OCI-LY7 (cell line): ENCODE measurements around the gene FAH. TPM values are rescaled to one million over a fixed set of nuclear protein-coding genes. Genes with fewer than 3 reads are reported as not detected.

ENCODE experiments used
- BruUV-seq: library from RNA; stranded (reverse); fragments of 400-500 nt; replicated peaks from 2 replicates; lab custom pipeline; 2021; lab: Mats Ljungman, UMichigan
- CTCF ChIA-PET: fragments of 300-600 bp; sonication (Branson Sonifier 250); formaldehyde crosslinking; loops from one replicate; lab custom pipeline; 2022; ENCODE audit warnings: antibody characterized with exemption; ENCODE audit not compliant: unreplicated experiment; lab: Charles Lee
- POLR2A ChIA-PET: fragments of 300-600 bp; sonication (Branson Sonifier 250); formaldehyde crosslinking; loops from one replicate; lab custom pipeline; 2022; ENCODE audit warnings: antibody characterized with exemption; lab: Charles Lee
- DNase-seq: peaks from one replicate; pipeline ENCODE4 v3.0.0-alpha.2; 2015; ENCODE audit warnings: low spot score
- H2AFZ ChIP-seq: fragments of 200-600 bp; sonication (generic), shearing (Covaris generic); 2 replicates; pipeline ENCODE4 v1.6.1; 2014; ENCODE audit warnings: mild to moderate bottlenecking, antibody characterized with exemption, low read length, moderate library complexity
- H3K27ac ChIP-seq: fragments of 200-600 bp; sonication (generic); 2 replicates; pipeline ENCODE4 v1.5.1; 2014; ENCODE audit warnings: mixed run types, low read depth, mild to moderate bottlenecking, moderate library complexity, low read length, inconsistent platforms; ENCODE audit not compliant: poor library complexity, severe bottlenecking
- H3K36me3 ChIP-seq: fragments of 200-600 bp; sonication (generic); 2 replicates; pipeline ENCODE4 v1.6.1; 2014; ENCODE audit warnings: mild to moderate bottlenecking, antibody characterized with exemption, low read length, moderate library complexity, mixed read lengths; ENCODE audit not compliant: insufficient read depth
- H3K4me1 ChIP-seq: fragments of 200-600 bp; sonication (generic); 2 replicates; pipeline ENCODE4 v1.5.1; 2014; ENCODE audit warnings: mild to moderate bottlenecking, low read length; ENCODE audit not compliant: insufficient read depth, poor library complexity, severe bottlenecking
- H3K4me2 ChIP-seq: fragments of 200-600 bp; sonication (generic); 2 replicates; pipeline ENCODE4 v1.6.1; 2014; ENCODE audit warnings: mild to moderate bottlenecking, low read length
- H3K4me3 ChIP-seq: fragments of 200-600 bp; sonication (generic); 2 replicates; pipeline ENCODE4 v1.5.1; 2014; ENCODE audit warnings: mild to moderate bottlenecking, low read depth, low read length; ENCODE audit not compliant: poor library complexity, severe bottlenecking
- H3K79me2 ChIP-seq: fragments of 200-600 bp; sonication (generic); 2 replicates; pipeline ENCODE4 v1.6.1; 2016; ENCODE audit warnings: low read depth, mild to moderate bottlenecking, low read length, moderate library complexity, mixed read lengths; ENCODE audit not compliant: insufficient read depth
- H3K9me2 ChIP-seq: fragments of 200-600 bp; sonication (generic); 2 replicates; pipeline ENCODE4 v1.6.1; 2016; ENCODE audit warnings: mild to moderate bottlenecking, low read length, mixed read lengths; ENCODE audit not compliant: insufficient read depth
- H3K9me3 ChIP-seq: fragments of 200-600 bp; sonication (generic); 2 replicates; pipeline ENCODE4 v1.6.1; 2014; ENCODE audit warnings: mild to moderate bottlenecking, mixed run types, low read length, mixed read lengths
- H4K20me1 ChIP-seq: fragments of 200-600 bp; sonication (generic); 2 replicates; pipeline ENCODE4 v1.6.1; 2014; ENCODE audit warnings: mild to moderate bottlenecking, antibody characterized with exemption, low read length, moderate library complexity, mixed read lengths; ENCODE audit not compliant: insufficient read depth
- CTCF ChIP-seq: fragments of 200-600 bp; sonication (generic); conservative IDR thresholded peaks from 2 replicates; pipeline ENCODE4 v1.5.1; 2014; ENCODE audit warnings: mild to moderate bottlenecking, antibody characterized with exemption, low read length, moderate library complexity, mixed read lengths
- EZH2phosphoT487 ChIP-seq: fragments of 200-600 bp; sonication (generic); IDR thresholded peaks from 2 replicates; pipeline ENCODE4 v1.6.1; 2018; ENCODE audit warnings: low read depth, borderline replicate concordance, mild to moderate bottlenecking, mixed run types, antibody characterized with exemption, low read length, moderate library complexity, mixed read lengths
- intact Hi-C: fragments of 100-400 bp; cut with micrococcal nuclease; formaldehyde crosslinking; loops from one replicate; pipeline ENCODE4 v1.10.0; 2022; ENCODE audit not compliant: unreplicated experiment
- total RNA-seq, 2 experiments: library from RNA; depleted of rRNA in 1 of 2; stranded (reverse); fragments of >200 nt in 1 of 2; shearing (Covaris generic) in 1 of 2; gene quantifications; 2 replicates each; pipeline ENCODE4 v1.2.3, GENCODE V29; 2014 to 2022

The FAH gene
- total RNA-seq, 2 experiments from 2014 or later: 9.4 to 18.4 TPM

- intact Hi-C loops: loop anchor here (5.0 kb wide), 2 partner anchors 277 to 322 kb away; partner anchors contain the start of gene MTHFS
- Histone ChIP-seq H3K79me2 (no peaks in the 10 kb centered on the region), H3K4me2 (no peak overlapping the region), H3K4me3 (no peak overlapping the region), H2AFZ (no peak overlapping the region), H3K4me1 (no peaks in the 10 kb centered on the region), H3K9me3 (no peaks in the 10 kb centered on the region), H3K9me2 (no peaks in the 10 kb centered on the region), H4K20me1 (no peaks in the 10 kb centered on the region), H3K27ac (no peak overlapping the region), H3K36me3 (no peaks in the 10 kb centered on the region)
- POLR2A ChIA-PET: no interaction called here
- BruUV-seq: no TSS peak
- TF ChIP-seq CTCF (no peak), EZH2phosphoT487 (no peak)
- no peak for DNase-seq
- CTCF ChIA-PET: no interaction called here
These were observed 21.4 kb downstream of the FAH start for GRCh38 chr15:80174017-80174746.

- intact Hi-C loops: no loop called here
- POLR2A ChIA-PET: no interaction called here
- no TSS peak for BruUV-seq
These were observed 22.6 kb downstream of the FAH start for GRCh38 chr15:80175436-80175835.

More at GRCh38 chr15:80175436-80175835, 22.6 kb downstream of the FAH start:
- Histone ChIP-seq H4K20me1 (no peaks in the 10 kb centered on the region), H3K4me2 (no peak overlapping the region), H3K36me3 (no peaks in the 10 kb centered on the region), H3K4me3 (no peak overlapping the region), H3K79me2 (no peaks in the 10 kb centered on the region), H3K9me2 (no peaks in the 10 kb centered on the region), H2AFZ (no peak overlapping the region), H3K27ac (no peak overlapping the region), H3K4me1 (no peaks in the 10 kb centered on the region), H3K9me3 (no peaks in the 10 kb centered on the region)
- no peak for TF ChIP-seq EZH2phosphoT487
- TF ChIP-seq CTCF: no peak
- CTCF ChIA-PET: no interaction called here
- DNase-seq: no peak
